K562 (cell line): Measurements from ENCODE around the gene SLFN12. TPM values are rescaled to one million over a fixed set of nuclear protein-coding genes. Genes with fewer than 3 reads are reported as not detected.

Source experiments
- ATAC-seq: fragments of 200-7000 bp; cut with Tn5 transposase; 3 replicates; pipeline ENCODE4 v1.9.1; 2020; ENCODE audit warnings: moderate library complexity
- BruUV-seq: library from RNA; stranded (reverse); fragments of 400-500 nt; replicated peaks from 2 replicates; lab custom pipeline; 2021; lab: Mats Ljungman, UMichigan
- CTCF ChIA-PET: fragments of 300-600 bp; formaldehyde crosslinking; extraction: SDS; loops from one replicate; lab custom pipeline; 2021; ENCODE audit warnings: low intra/inter-chr PET ratio; lab: Yijun Ruan, JAX
- POLR2A ChIA-PET: fragments of 300-600, 350-650 bp; sonication (Branson Sonifier 250); formaldehyde crosslinking; extraction: SDS; loops from one replicate; lab custom pipeline; 2021; ENCODE audit warnings: antibody characterized with exemption, inconsistent platforms; lab: Yijun Ruan, JAX
- DNase-seq, 4 experiments: peaks; one replicate each; pipeline versions ENCODE4 v3.0.0 to v3.0.0-alpha.2; 2011 to 2018; ENCODE audit warnings: low spot score in 3 of 4, mixed read lengths in 3 of 4; ENCODE audit errors: extremely low read depth in 1 of 4
- FAIRE-seq: peaks from 2 replicates; lab custom pipeline; 2011; peaks lifted over from hg19 to GRCh38; lab: Jason Lieb, UNC
- H2AFZ ChIP-seq: 2 replicates; pipeline ENCODE4 v1.6.0; 2011; ENCODE audit warnings: low read depth, low read length, control low read depth, inconsistent platforms
- H3K27ac ChIP-seq: fragments of 200-600 bp; 3 replicates; pipeline ENCODE4 v1.8.0; 2011; ENCODE audit warnings: low read depth, mild to moderate bottlenecking, control low read depth, inconsistent platforms, low read length, moderate library complexity, mixed read lengths; ENCODE audit errors: extremely low read depth
- H3K27me3 ChIP-seq, 2 experiments: fragments of 300-600 bp in 1 of 2; 2 replicates in 1 of 2; 3 replicates in 1 of 2; pipeline versions ENCODE4 v1.6.0 to v1.8.0; 2011; ENCODE audit warnings: inconsistent platforms in 2 of 2, low read length in 2 of 2, mild to moderate bottlenecking in 1 of 2, mixed read lengths in 1 of 2, moderate library complexity in 1 of 2; ENCODE audit not compliant: control insufficient read depth in 2 of 2, insufficient read depth in 2 of 2
- H3K36me3 ChIP-seq: fragments of 300-600 bp; 3 replicates; pipeline ENCODE4 v1.8.0; 2011; ENCODE audit warnings: mild to moderate bottlenecking, low read length, inconsistent platforms; ENCODE audit not compliant: control insufficient read depth, insufficient read depth
- H3K4me1 ChIP-seq, 2 experiments: fragments of 200-600 bp in 1 of 2; replicated peaks in 1 of 2; 2 replicates in 1 of 2; 3 replicates in 1 of 2; pipeline versions ENCODE4 v1.5.1 to v1.8.0; 2011; ENCODE audit warnings: inconsistent platforms in 2 of 2, low read length in 2 of 2, mild to moderate bottlenecking in 1 of 2, mixed read lengths in 1 of 2, moderate library complexity in 1 of 2; ENCODE audit not compliant: control insufficient read depth in 2 of 2, insufficient read depth in 2 of 2
- H3K4me2 ChIP-seq: 2 replicates; pipeline ENCODE4 v1.6.1; 2011; ENCODE audit warnings: low read length, control low read depth, inconsistent platforms, mixed read lengths; ENCODE audit not compliant: insufficient read depth
- H3K4me3 ChIP-seq: fragments of 200-600 bp; sonication (generic), shearing (Covaris generic); 2 replicates; pipeline ENCODE4 v1.5.1; 2016; ENCODE audit warnings: control low read depth, inconsistent platforms
- H3K79me2 ChIP-seq: fragments of 200-600 bp; 3 replicates; pipeline ENCODE4 v1.8.0; 2011; ENCODE audit warnings: low read length, inconsistent platforms; ENCODE audit not compliant: control insufficient read depth, insufficient read depth
- H3K9ac ChIP-seq, 2 experiments: 2 replicates each; pipeline versions ENCODE4 v1.6.0 to v1.6.1; 2011; ENCODE audit warnings: low read depth in 2 of 2, low read length in 2 of 2, control low read depth in 1 of 2, inconsistent platforms in 1 of 2, mild to moderate bottlenecking in 1 of 2, mixed read lengths in 1 of 2; ENCODE audit not compliant: insufficient read depth in 1 of 2
- H3K9me1 ChIP-seq: one replicate; pipeline ENCODE4 v1.6.0; 2011; ENCODE audit warnings: inconsistent platforms, mild to moderate bottlenecking, low read length, moderate library complexity; ENCODE audit not compliant: control insufficient read depth, insufficient read depth
- H3K9me3 ChIP-seq: replicated peaks from 2 replicates; pipeline ENCODE4 v1.5.1; 2011; ENCODE audit warnings: low read depth, low read length, inconsistent platforms; ENCODE audit not compliant: control insufficient read depth, insufficient read depth
- H4K20me1 ChIP-seq: replicated peaks from 2 replicates; pipeline ENCODE4 v1.6.1; 2011; ENCODE audit warnings: low read length, inconsistent platforms, mixed read lengths; ENCODE audit not compliant: control insufficient read depth, insufficient read depth
- BACH1 ChIP-seq: fragments of 200-800 bp; sonication (Bioruptor generic); IDR thresholded peaks from 2 replicates; pipeline ENCODE4 v1.6.1; 2016; ENCODE audit warnings: missing genetic modification characterization, missing compliant biosample characterization
- CC2D1A ChIP-seq: fragments of 450-650 bp; IDR thresholded peaks from 2 replicates; pipeline ENCODE4 v1.6.1; 2017; ENCODE audit warnings: mild to moderate bottlenecking
- CREB3L1 ChIP-seq: fragments of 450-650 bp; IDR thresholded peaks from 2 replicates; pipeline ENCODE4 v1.6.1; 2014; ENCODE audit warnings: low read depth, mild to moderate bottlenecking, moderate library complexity, borderline replicate concordance
- EGR1 ChIP-seq: fragments of 450-650 bp; conservative IDR thresholded peaks from 2 replicates; pipeline ENCODE4 v1.6.1; 2017; ENCODE audit warnings: mild to moderate bottlenecking
- EWSR1 ChIP-seq: fragments of 450-650 bp; IDR thresholded peaks from 2 replicates; pipeline ENCODE4 v1.6.1; 2018; ENCODE audit warnings: borderline replicate concordance, mild to moderate bottlenecking, low read depth, moderate library complexity; ENCODE audit not compliant: partially characterized antibody
- HNRNPLL ChIP-seq: fragments of 200-400 bp; formaldehyde crosslinking; IDR thresholded peaks from 2 replicates; pipeline ENCODE4 v1.6.1; 2017; ENCODE audit warnings: low read length, low read depth, mild to moderate bottlenecking; ENCODE audit not compliant: poor library complexity, severe bottlenecking
- KLF10 ChIP-seq: fragments of 250-450 bp; sonication (Bioruptor Pico); IDR thresholded peaks from 2 replicates; pipeline ENCODE4 v1.6.1; 2021; ENCODE audit warnings: matching md5 sums
- SIN3A ChIP-seq, 2 experiments: fragments of 150-350 bp in 1 of 2; IDR thresholded peaks; 2 replicates each; pipeline ENCODE4 v1.6.1; 2011 to 2016; ENCODE audit warnings: borderline replicate concordance in 2 of 2, low read depth in 2 of 2, low read length in 2 of 2, mild to moderate bottlenecking in 2 of 2, moderate library complexity in 2 of 2; ENCODE audit not compliant: control insufficient read depth in 1 of 2
- THRB ChIP-seq: fragments of 450-650 bp; formaldehyde crosslinking; conservative IDR thresholded peaks from 2 replicates; pipeline ENCODE4 v1.4.0; 2022; ENCODE audit warnings: mild to moderate bottlenecking, missing genetic modification characterization
- ZNF324 ChIP-seq: fragments of 250-450 bp; sonication (Bioruptor Pico); IDR thresholded peaks from 2 replicates; pipeline ENCODE4 v1.4.0; 2020; ENCODE audit warnings: mild to moderate bottlenecking
- WGBS: fragments of 100-300 bp; shearing (Covaris generic); methylation state at CpG from one replicate; pipeline ENCODE4 v1.1.6; 2016; ENCODE audit warnings: low coverage, mixed read lengths; ENCODE audit not compliant: insufficient coverage; ENCODE audit errors: missing lambda C conversion rate; 5-methylcytosine and 5-hydroxymethylcytosine counted together
- in situ Hi-C: fragments of 300-500 bp; cut with MboI; formaldehyde crosslinking; loops from 4 replicates; pipeline ENCODE4 v1.15.0; 2018; ENCODE audit warnings: inconsistent platforms, mixed read lengths
- intact Hi-C: fragments of 100-400 bp; cut with micrococcal nuclease; formaldehyde crosslinking; loops from 2 replicates; pipeline ENCODE4 v1.14.2; 2022
- polyA plus RNA-seq, 8 experiments: library from polyadenylated mRNA; depleted of rRNA in 4 of 8; stranded (reverse) in 5 of 8; unstranded in 3 of 8; fragments of >200 nt; fragmentation: Nextera tagmentation in 2 of 8; fragmentation: Illumina TruSeq in 1 of 8; extraction: Ambion mirVana in 2 of 8; extraction: Trizol in 1 of 8; gene quantifications; 2 replicates each; pipeline versions ENCODE4 v1.2.1 to v1.2.3, GENCODE V29; 2011 to 2014; ENCODE audit warnings: inconsistent platforms in 1 of 8, missing spikeins in 1 of 8
- total RNA-seq, 7 experiments: library from RNA; depleted of rRNA in 6 of 7; stranded (reverse); fragments of >200 nt in 6 of 7; fragmentation: Illumina TruSeq in 2 of 7; extraction: Trizol in 2 of 7; gene quantifications; 2 replicates each; pipeline versions ENCODE4 v1.2.1 to v1.2.3, GENCODE V29; 2011 to 2021; ENCODE audit warnings: low replicate concordance in 1 of 7

The SLFN12 gene
- total and polyA plus RNA-seq, 9 of the 15 experiments (the other 6 are each of a cell fraction or from before 2014, with no cell fraction given) = 0.01 to 0.09 (median 0.07) TPM; not detected in 6

- H3K79me2 ChIP-seq = no peaks in the 10 kb centered on the region
- FAIRE-seq (no peak), ATAC-seq (no peak), DNase-seq (no peak)
- WGBS = 5% methylated on average over 3 of the region's 4 CpGs
- POLR2A ChIA-PET = interaction anchor here (1.4 kb wide), 1 partner anchor 10 kb away, joined by 3 read pairs; no protein-coding TSS in a partner anchor
- no peaks in the 10 kb centered on the region for H4K20me1 ChIP-seq
- no TSS peak for BruUV-seq
- no peaks in the 10 kb centered on the region for H3K9me1 ChIP-seq
- H3K4me1 ChIP-seq = no peaks in the 10 kb centered on the region
- H3K9ac ChIP-seq = no peak overlapping the region
- H3K36me3 ChIP-seq = no peaks in the 10 kb centered on the region
- no peak overlapping the region for H2AFZ ChIP-seq
- intact Hi-C loops (no loop called here), in situ Hi-C loops (no loop called here)
- no peak overlapping the region for H3K4me3 ChIP-seq
- H3K27me3 ChIP-seq = peaks cover 0 to 2% of the 10 kb centered on the region in 2 experiments; a peak in 1 of 5 replicates
- no peaks in the 10 kb centered on the region for H3K9me3 ChIP-seq
- CTCF ChIA-PET = no interaction called here
- no peak overlapping the region for H3K27ac ChIP-seq
- no peak overlapping the region for H3K4me2 ChIP-seq
- TF ChIP-seq CC2D1A (no peak), ZNF324 (CRISPR knock-in tag) (no peak), KLF10 (no peak), BACH1 (tag) (no peak), THRB (CRISPR knock-in tag) (no peak), CREB3L1 (no peak), SIN3A (IDR thresholded peaks at IDR 0.05; ENCODE audit: borderline replicate concordance in 2 of 2, control insufficient read depth in 1 of 2, low read depth in 2 of 2, low read length in 2 of 2) (no peak), EWSR1 (no peak), HNRNPLL (no peak), EGR1 (no peak)
Observed at GRCh38 chr17:35368081-35368830, 64.0 kb downstream of the SLFN12 start.
